GM12878 (cell line): ENCODE data around the gene TRIM63. TPM values are rescaled to one million over a fixed set of nuclear protein-coding genes. Genes with fewer than 3 reads are reported as not detected.

Experiments
- ATAC-seq: fragments of 200-7000 bp; cut with Tn5 transposase; 3 replicates; pipeline ENCODE4 v1.9.1; 2020; ENCODE audit warnings: mild to moderate bottlenecking, moderate library complexity
- BruUV-seq: library from RNA; stranded (reverse); fragments of 400-500 nt; replicated peaks from 2 replicates; lab custom pipeline; 2021; lab: Mats Ljungman, UMichigan
- CTCF ChIA-PET: fragments of 300-600 bp; sonication (Branson Sonifier 250); formaldehyde crosslinking; extraction: SDS; loops from one replicate; lab custom pipeline; 2021; ENCODE audit warnings: inconsistent platforms; lab: Yijun Ruan, JAX
- POLR2A ChIA-PET: fragments of 350-600 bp; formaldehyde crosslinking; extraction: SDS; loops from one replicate; lab custom pipeline; 2021; ENCODE audit warnings: inconsistent platforms; lab: Charles Lee
- RAD21 ChIA-PET: fragments of 300-600 bp; sonication (Branson Sonifier 250); formaldehyde crosslinking; loops from one replicate; lab custom pipeline; 2023; ENCODE audit warnings: antibody characterized with exemption; ENCODE audit not compliant: unreplicated experiment; lab: Charles Lee
- SMC1A ChIA-PET: fragments of 300-600 bp; sonication (Branson Sonifier 250); formaldehyde crosslinking; loops from one replicate; lab custom pipeline; 2023; ENCODE audit not compliant: unreplicated experiment, uncharacterized antibody; lab: Charles Lee
- DNase-seq: peaks from one replicate; pipeline ENCODE4 v3.0.0-alpha.2; 2011; ENCODE audit warnings: low read depth, low spot score
- FAIRE-seq: peaks from 3 replicates; lab custom pipeline; 2011; peaks lifted over from hg19 to GRCh38; lab: Jason Lieb, UNC
- H2AFZ ChIP-seq: 2 replicates; pipeline ENCODE4 v1.6.0; 2011; ENCODE audit warnings: low read depth, low read length, control low read depth; ENCODE audit not compliant: control insufficient read depth
- H3K27ac ChIP-seq: 2 replicates; pipeline ENCODE4 v1.5.1; 2011; ENCODE audit warnings: control low read depth; ENCODE audit not compliant: control insufficient read depth, insufficient read depth
- H3K27me3 ChIP-seq, 2 experiments: replicated peaks in 1 of 2; 2 replicates each; pipeline versions ENCODE4 v1.6.0 to v1.6.1; 2011; ENCODE audit warnings: low read length in 1 of 2; ENCODE audit not compliant: control insufficient read depth in 2 of 2, insufficient read depth in 2 of 2
- H3K36me3 ChIP-seq, 2 experiments: 2 replicates each; pipeline ENCODE4 v1.5.1; 2011; ENCODE audit warnings: low read length in 1 of 2; ENCODE audit not compliant: control insufficient read depth in 2 of 2, insufficient read depth in 2 of 2
- H3K4me1 ChIP-seq: 2 replicates; pipeline ENCODE4 v1.6.1; 2011; ENCODE audit warnings: mild to moderate bottlenecking, low read length, moderate library complexity, mixed read lengths; ENCODE audit not compliant: control insufficient read depth, insufficient read depth
- H3K4me2 ChIP-seq: 2 replicates; pipeline ENCODE4 v1.6.0; 2011; ENCODE audit warnings: control low read depth; ENCODE audit not compliant: control insufficient read depth, insufficient read depth
- H3K4me3 ChIP-seq: fragments of 200-600 bp; sonication (generic); 2 replicates; pipeline ENCODE4 v1.5.1; 2016
- H3K79me2 ChIP-seq: 2 replicates; pipeline ENCODE4 v1.6.0; 2011; ENCODE audit warnings: low read length; ENCODE audit not compliant: control insufficient read depth, insufficient read depth
- H3K9ac ChIP-seq: 2 replicates; pipeline ENCODE4 v1.8.0; 2011; ENCODE audit warnings: low read length, control low read depth, mixed read lengths; ENCODE audit not compliant: control insufficient read depth, insufficient read depth
- H3K9me3 ChIP-seq: replicated peaks from 3 replicates; pipeline ENCODE4 v1.5.1; 2011; ENCODE audit warnings: mild to moderate bottlenecking, low read length; ENCODE audit not compliant: control insufficient read depth, insufficient read depth
- H4K20me1 ChIP-seq: 2 replicates; pipeline ENCODE4 v1.6.0; 2011; ENCODE audit not compliant: control insufficient read depth, insufficient read depth
- EED ChIP-seq: sonication (generic); IDR thresholded peaks from 2 replicates; pipeline ENCODE4 v1.6.1; 2016; ENCODE audit warnings: antibody characterized with exemption, low read depth
- FOS ChIP-seq: IDR thresholded peaks from 3 replicates; pipeline ENCODE4 v1.6.1; 2011; ENCODE audit warnings: borderline replicate concordance; ENCODE audit not compliant: insufficient read length; ENCODE audit errors: extremely low read depth
- MTA2 ChIP-seq: fragments of 450-650 bp; IDR thresholded peaks from 2 replicates; pipeline ENCODE4 v1.6.1; 2016; ENCODE audit warnings: low read depth, mild to moderate bottlenecking, moderate library complexity
- MTA3 ChIP-seq: IDR thresholded peaks from 2 replicates; pipeline ENCODE4 v1.6.1; 2012; ENCODE audit warnings: low read length, inconsistent platforms, borderline replicate concordance
- POLR2AphosphoS2 ChIP-seq: IDR thresholded peaks from 2 replicates; pipeline ENCODE4 v1.6.1; 2011; ENCODE audit warnings: low read depth, mild to moderate bottlenecking, low read length, improper control_type of control experiment, moderate library complexity
- RELA ChIP-seq: fragments of 450-650 bp; IDR thresholded peaks from 2 replicates; pipeline ENCODE4 v1.8.0; 2014; ENCODE audit warnings: borderline replicate concordance; ENCODE audit not compliant: partially characterized antibody
- SMAD5 ChIP-seq: IDR thresholded peaks from 2 replicates; pipeline ENCODE4 v1.6.1; 2016; ENCODE audit warnings: antibody characterized with exemption, low read depth
- SUZ12 ChIP-seq: fragments of 200-600 bp; sonication (generic); IDR thresholded peaks from one replicate; pipeline ENCODE4 v1.6.1; 2018; ENCODE audit warnings: antibody characterized with exemption, mild to moderate bottlenecking; ENCODE audit not compliant: unreplicated experiment
- TCF12 ChIP-seq: IDR thresholded peaks from 2 replicates; pipeline ENCODE4 v1.6.1; 2011; ENCODE audit warnings: low read depth, mild to moderate bottlenecking, low read length
- TCF3 ChIP-seq: IDR thresholded peaks from 2 replicates; pipeline ENCODE4 v1.6.1; 2012; ENCODE audit warnings: low read depth, mild to moderate bottlenecking, low read length, borderline replicate concordance; ENCODE audit not compliant: insufficient read depth
- TCF7 ChIP-seq: IDR thresholded peaks from 2 replicates; pipeline ENCODE4 v1.6.1; 2014; ENCODE audit warnings: antibody characterized with exemption, borderline replicate concordance
- ZBED1 ChIP-seq: IDR thresholded peaks from 2 replicates; pipeline ENCODE4 v1.6.1; 2016; ENCODE audit warnings: borderline replicate concordance
- ZNF217 ChIP-seq: fragments of 450-650 bp; IDR thresholded peaks from 2 replicates; pipeline ENCODE4 v1.6.1; 2017; ENCODE audit warnings: antibody characterized with exemption, mild to moderate bottlenecking
- WGBS: methylation state at CpG from one replicate; pipeline ENCODE4 v1.1.6; 2016; ENCODE audit warnings: low lambda C conversion rate; ENCODE audit not compliant: insufficient replicate concordance, insufficient coverage; ENCODE audit errors: missing lambda C conversion rate; 5-methylcytosine and 5-hydroxymethylcytosine counted together
- in situ Hi-C: fragments of 300-500 bp; cut with MboI; formaldehyde crosslinking; loops from 9 replicates; pipeline ENCODE4 v1.14.3; 2018; ENCODE audit warnings: mixed read lengths
- intact Hi-C: fragments of 100-400 bp; cut with micrococcal nuclease; formaldehyde crosslinking; loops from one replicate; pipeline ENCODE4 v1.14.2; 2022; ENCODE audit not compliant: unreplicated experiment
- polyA plus RNA-seq, 11 experiments: library from polyadenylated mRNA; depleted of rRNA in 4 of 11; unstranded in 6 of 11; stranded (reverse) in 5 of 11; fragments of >200 nt; fragmentation: Nextera tagmentation in 4 of 11; fragmentation: Illumina TruSeq in 1 of 11; extraction: Ambion mirVana in 4 of 11; extraction: Trizol in 1 of 11; gene quantifications; 1 replicate in 1 of 11; 2 replicates in 10 of 11; pipeline versions ENCODE4 v1.2.1 to v1.2.3, GENCODE V29; 2011 to 2016; ENCODE audit warnings: inconsistent platforms in 2 of 11, missing spikeins in 2 of 11, low read depth in 1 of 11
- total RNA-seq, 4 experiments: library from RNA; depleted of rRNA in 3 of 4; stranded (reverse); fragments of >200 nt in 3 of 4; fragmentation: Illumina TruSeq in 1 of 4; extraction: Trizol in 1 of 4; gene quantifications; 2 replicates each; pipeline versions ENCODE4 v1.2.1 to v1.2.3, GENCODE V29; 2013 to 2021
- TF ChIP-seq, protein P1 (sequence below): IDR thresholded peaks from 2 replicates; pipeline ENCODE4 v1.6.1; 2012; ENCODE audit warnings: low read depth, low read length, improper control_type of control experiment
- TF ChIP-seq, protein P2 (sequence below): IDR thresholded peaks from 2 replicates; pipeline ENCODE4 v1.6.1; 2012; ENCODE audit warnings: low read length, inconsistent platforms

Gene TRIM63
- total and polyA plus RNA-seq, 10 of the 15 experiments (the other 5 are each of a cell fraction or from before 2014, with no cell fraction given): not detected

DNA sequence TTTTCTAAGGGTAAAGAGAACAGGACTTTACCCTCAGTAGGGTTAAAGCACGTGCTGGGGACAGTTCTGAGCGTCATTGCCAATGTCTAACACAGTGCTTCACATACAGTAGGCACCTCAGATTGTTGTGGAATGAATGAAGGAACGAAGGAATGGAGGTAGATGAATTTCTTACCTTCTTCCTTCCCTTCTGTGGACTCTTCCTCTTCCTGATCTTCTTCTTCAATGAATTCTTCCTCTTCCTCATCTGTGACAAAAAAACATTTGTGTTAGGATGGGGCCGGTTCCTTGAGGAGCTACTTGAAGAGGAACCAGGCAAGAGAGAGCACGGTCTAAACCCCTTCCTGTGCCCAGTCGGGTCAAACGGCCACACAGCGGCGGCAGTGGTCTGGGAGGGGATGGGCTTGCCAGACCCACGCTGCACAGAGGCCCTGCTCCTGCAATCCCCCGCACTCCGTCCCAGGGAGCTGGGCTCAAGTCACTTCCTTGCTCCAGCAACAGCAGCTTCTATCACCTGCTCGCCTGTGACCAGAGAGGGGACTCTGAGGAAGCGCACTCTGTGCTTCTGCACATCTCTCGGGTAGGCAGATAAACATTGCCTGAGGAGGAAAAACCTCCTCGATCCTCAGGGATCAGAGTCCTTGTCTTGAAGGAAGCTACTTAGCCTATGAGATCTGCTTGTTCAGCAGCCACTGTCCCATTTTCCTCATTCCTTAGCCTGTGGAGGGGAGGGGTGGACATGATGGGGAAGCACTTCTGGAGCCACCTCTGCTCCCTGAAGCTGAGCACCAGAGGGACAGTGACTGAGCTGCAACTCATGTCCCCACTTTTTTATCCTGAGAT lies 13.5 kb downstream of the TRIM63 start:
- in situ Hi-C loops: no loop called here
- DNase-seq (no peak), FAIRE-seq (no peak), ATAC-seq (no peak)
- Histone ChIP-seq H3K9ac (no peak overlapping the region), H3K79me2 (no peaks in the 10 kb centered on the region), H3K4me1 (no peaks in the 10 kb centered on the region), H3K4me3 (no peak overlapping the region), H3K36me3 (no peaks in the 10 kb centered on the region), H4K20me1 (no peaks in the 10 kb centered on the region), H3K27ac (no peak overlapping the region), H2AFZ (no peak overlapping the region), H3K9me3 (no peaks in the 10 kb centered on the region), H3K27me3 (peaks cover 2 to 11% of the 10 kb centered on the region in 2 experiments; a peak in 3 of 4 replicates), H3K4me2 (no peak overlapping the region)
- intact Hi-C loops: no loop called here
- CTCF ChIA-PET: interaction anchor here (0.7 to 0.8 kb wide), 2 partner anchors 10 to 14 kb away, joined by 3 read pairs; partner anchors contain the start of gene TRIM63
- RAD21 ChIA-PET: interaction anchor here (1.3 kb wide), 1 partner anchor 91 kb away, joined by 3 read pairs; no protein-coding TSS in a partner anchor
- TF ChIP-seq TCF3 (no peak), POLR2AphosphoS2 (no peak), TCF12 (no peak), FOS (no peak), MTA2 (no peak), ZBED1 (no peak), TCF7 (no peak), MTA3 (no peak), SUZ12 (no peak), RELA (no peak), ZNF217 (no peak), SMAD5 (no peak), EED (no peak)
- TF ChIP-seq, protein P1, sequence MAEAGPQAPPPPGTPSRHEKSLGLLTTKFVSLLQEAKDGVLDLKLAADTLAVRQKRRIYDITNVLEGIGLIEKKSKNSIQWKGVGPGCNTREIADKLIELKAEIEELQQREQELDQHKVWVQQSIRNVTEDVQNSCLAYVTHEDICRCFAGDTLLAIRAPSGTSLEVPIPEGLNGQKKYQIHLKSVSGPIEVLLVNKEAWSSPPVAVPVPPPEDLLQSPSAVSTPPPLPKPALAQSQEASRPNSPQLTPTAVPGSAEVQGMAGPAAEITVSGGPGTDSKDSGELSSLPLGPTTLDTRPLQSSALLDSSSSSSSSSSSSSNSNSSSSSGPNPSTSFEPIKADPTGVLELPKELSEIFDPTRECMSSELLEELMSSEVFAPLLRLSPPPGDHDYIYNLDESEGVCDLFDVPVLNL: no peak
- TF ChIP-seq, protein P2, sequence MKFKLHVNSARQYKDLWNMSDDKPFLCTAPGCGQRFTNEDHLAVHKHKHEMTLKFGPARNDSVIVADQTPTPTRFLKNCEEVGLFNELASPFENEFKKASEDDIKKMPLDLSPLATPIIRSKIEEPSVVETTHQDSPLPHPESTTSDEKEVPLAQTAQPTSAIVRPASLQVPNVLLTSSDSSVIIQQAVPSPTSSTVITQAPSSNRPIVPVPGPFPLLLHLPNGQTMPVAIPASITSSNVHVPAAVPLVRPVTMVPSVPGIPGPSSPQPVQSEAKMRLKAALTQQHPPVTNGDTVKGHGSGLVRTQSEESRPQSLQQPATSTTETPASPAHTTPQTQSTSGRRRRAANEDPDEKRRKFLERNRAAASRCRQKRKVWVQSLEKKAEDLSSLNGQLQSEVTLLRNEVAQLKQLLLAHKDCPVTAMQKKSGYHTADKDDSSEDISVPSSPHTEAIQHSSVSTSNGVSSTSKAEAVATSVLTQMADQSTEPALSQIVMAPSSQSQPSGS: no peak
- BruUV-seq: no TSS peak
- SMC1A ChIA-PET: no interaction called here
- 8% methylated on average over 16 of the region's 16 CpGs for WGBS
- POLR2A ChIA-PET: no interaction called here
